ENCODE data around the gene FBXW8.

Gene FBXW8

DNA sequence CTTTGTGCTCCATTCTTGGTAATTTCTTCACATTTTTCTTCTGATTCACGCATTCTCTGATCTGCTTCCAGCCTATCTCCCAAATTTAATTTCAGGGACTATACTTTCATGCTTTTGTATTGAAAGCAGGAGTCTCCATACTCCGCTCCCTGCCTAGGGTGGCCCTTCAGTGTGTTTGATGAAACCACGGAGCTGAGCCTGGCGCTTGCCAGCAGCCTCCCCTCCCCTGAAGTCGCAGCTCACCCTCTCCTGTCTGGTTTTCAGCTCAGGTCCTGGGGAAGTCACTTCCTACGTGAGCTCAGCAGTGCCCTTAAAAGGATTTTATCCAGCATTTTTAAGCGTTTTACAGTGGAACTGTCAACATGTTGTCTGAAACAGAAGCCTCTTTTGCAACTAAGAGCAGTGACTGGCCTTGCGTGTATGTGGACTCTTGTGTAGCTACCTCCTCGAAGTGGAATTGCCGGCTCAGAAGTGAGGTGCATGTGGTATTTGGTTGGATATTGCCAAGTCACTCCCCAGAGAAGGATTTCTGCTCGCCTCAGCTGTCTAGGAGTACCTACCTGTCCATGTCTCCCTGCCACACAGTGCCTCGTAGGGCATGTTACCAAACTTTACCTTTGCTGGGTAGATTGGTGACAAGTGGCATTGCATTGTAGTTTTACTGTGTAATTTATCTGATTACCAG lies 109.9 kb downstream of the FBXW8 start:
- DNase-seq (ENCODE audit: low read depth in 2 of 2) = no peak

DNA sequence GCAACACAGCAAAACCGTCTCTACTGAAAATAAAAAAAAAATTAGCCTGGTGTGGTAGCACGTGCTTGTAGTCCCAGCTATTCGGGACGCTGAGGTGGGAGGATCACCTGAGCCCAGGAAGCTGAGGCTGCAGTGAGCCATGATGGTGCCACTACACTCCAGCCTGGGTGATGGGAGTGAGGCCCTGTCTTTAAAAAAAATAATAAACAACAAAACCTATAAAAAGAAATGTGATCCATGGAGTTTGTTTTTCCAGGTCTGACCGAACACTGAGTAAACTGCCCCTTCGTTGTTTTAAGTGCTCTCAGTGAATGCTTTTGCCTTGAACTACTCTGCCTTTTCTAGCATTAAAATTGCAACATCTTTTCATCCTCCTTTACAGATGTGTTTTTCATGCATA lies 111.7 kb downstream of the FBXW8 start:
- DNase-seq (ENCODE audit: low read depth in 2 of 2) = no peak

DNA sequence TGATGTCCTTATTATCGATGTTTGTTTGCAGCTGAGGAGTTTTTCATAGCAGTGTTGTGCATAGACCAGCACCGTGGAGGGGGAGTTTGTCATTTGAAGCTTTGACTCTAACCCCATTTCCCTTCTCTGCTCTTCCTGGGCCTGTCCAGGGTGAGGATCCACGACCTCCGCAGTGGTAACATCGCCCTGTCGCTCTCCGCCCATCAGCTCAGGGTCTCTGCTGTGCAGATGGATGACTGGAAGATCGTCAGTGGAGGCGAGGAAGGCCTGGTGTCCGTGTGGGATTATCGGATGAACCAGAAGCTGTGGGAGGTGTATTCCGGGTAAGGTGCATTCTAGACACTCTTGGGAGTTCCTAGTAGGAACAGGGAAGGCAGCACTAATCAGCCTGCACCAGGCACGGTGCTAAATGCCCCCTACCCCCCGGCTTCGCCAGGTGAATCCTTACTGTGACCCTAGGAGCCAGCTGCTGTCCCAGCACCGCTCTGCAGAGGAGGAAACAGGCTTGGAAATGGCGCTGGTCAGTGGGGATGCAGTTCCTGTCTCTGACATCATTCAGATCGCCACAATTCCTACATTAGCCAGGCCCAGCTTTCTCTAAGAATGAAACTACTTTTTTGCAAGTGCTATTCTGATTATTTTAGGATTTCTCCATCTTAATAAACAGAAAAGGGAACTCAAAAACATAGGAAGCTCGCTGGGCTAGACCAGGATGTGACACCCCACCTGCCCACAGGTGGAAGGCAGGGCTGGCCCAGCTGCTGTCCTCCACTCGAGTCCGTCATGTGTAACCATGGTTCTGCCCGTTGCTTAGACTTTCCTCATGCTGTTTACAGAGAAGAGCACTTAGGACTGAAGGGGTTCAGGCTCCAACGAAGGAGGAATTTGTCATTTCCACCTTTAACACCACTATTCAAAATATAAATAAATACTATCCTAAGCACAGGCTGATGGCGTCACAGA lies 113.5 kb downstream of the FBXW8 start:
- no peak for DNase-seq (ENCODE audit: low read depth in 2 of 2)

DNA sequence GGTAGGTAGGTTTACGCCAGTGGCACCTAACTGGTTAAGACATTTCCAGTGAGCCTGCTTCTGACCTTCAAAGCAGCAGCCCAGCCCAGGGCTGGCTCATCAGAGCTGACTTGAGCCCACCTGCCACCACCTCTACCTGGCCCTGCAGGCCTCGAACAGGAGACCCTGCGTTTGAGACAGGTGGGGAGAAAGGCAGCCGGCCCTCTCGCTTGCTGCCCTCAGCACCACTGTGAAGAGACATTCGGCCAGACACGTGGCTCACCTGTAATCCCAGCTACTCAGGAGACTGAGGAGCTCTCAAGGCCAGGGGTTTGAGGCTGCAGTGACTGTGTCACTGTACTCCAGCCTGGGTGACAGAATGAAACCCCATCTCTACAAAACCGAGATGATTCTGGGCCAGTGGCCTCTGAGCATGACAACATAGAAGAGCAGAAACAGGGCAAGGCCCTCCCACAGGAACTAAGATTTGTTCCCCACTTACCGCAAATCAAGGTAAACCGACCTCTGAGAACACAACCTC lies 114.3 kb downstream of the FBXW8 start:
- no peak for DNase-seq (ENCODE audit: low read depth in 2 of 2)

DNA sequence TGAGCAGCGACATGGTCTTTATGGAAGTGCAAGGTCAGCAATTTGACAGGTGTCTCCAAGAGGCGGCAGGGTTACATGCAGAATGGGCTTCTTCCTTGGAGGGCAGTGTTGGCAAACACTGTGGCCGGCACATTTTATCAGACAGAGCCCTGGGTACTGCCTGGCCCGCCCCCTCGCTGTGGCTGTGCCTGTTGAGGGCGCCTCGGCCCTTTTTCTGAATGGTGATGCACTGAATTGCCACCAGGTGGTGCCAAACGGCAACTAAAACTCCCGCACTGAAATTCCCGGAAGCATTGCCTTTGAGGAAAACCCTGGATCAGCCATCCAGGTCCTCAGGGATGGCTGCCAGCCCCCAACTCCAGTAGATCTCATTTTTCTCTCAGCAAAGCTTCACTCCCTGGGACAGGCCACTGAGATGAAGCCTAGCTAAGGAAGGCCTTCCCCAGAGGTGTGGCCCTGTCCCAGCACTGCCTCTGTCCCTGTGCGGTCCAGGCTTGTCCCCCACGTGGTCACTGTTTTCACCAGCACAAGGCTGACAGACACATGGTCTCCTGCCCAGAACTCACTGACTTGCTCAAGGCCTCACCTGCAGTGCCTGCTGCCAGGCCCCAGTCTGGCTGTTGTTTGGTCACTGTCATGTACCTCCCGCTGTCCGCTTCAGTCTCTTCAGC lies 114.9 kb downstream of the FBXW8 start:
- DNase-seq (ENCODE audit: low read depth in 2 of 2) = peak in 1 of 2 donors; percentile 6

DNA sequence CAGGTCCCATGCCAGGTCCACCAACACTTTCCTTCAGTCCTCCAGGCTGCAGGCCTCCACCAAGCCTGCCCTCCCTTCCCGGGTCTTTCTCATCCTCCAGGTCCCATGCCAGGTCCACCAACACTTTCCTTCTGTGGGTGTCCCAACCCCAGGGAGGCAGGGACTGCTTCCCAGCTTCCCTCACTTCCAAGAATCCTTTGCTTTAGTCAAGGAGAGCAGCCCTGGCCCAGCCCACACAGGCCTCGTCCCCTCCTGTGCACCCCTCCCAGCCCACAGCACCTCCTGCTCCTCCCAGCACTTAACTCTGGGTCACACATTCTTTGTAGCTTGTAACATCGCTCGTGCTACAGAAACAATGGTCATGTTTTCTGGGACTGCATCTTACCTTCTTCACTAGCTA lies 115.6 kb downstream of the FBXW8 start:
- DNase-seq (ENCODE audit: low read depth in 2 of 2) = no peak

DNA sequence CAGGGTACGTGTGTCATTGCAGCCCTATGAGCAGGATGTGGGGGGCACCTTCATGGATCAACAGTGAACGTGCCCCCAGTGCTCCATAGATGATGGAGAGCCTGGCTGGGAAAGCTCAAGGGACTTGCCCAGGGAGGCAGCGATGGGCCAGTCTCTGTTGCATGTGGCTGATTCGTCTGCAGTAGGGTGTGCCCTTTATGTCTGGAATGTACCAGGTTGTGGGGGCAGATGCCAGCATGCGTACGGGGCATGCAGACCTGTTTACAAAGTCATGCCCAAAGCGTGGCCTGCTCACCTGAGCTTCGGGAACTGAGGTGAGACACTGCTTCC lies 116.1 kb downstream of the FBXW8 start:
- DNase-seq (ENCODE audit: low read depth in 2 of 2) = no peak

DNA sequence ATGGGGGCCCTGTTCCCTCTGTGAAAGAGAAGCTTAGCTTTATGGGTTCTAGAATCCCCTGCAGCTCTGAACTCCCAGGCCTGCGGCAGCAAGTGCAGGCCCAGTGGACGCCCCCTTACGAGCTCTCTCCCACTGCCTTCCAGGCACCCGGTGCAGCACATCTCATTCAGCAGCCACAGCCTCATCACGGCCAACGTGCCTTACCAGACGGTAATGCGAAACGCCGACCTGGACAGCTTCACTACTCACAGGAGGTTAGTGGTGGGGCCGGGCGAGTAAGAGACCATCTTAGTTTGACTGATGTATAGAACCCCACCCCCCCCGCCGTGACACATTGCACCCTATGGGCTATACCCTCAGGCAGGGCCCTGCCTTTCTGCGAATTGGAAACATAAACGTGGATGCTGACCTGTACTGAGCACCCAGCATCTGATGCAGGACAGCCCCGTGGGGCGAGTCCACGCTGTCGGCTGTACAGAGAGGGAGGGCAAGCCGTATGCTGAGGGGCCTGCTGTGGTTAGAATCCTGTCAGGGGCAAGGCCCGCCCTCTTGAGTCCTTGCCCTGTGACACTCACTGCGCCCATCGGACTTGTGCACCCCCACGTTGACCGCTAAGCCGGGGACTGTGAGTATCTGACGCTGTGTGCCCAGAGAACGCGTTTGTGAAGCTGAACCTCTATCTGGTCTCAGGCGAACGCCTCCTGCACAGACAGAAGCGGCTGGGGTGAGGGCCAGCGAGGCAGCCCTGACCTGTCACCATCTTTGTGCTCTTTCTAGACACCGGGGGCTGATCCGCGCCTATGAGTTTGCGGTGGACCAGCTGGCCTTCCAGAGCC lies 116.7 kb downstream of the FBXW8 start:
- DNase-seq (ENCODE audit: low read depth in 2 of 2) = no peak

DNA sequence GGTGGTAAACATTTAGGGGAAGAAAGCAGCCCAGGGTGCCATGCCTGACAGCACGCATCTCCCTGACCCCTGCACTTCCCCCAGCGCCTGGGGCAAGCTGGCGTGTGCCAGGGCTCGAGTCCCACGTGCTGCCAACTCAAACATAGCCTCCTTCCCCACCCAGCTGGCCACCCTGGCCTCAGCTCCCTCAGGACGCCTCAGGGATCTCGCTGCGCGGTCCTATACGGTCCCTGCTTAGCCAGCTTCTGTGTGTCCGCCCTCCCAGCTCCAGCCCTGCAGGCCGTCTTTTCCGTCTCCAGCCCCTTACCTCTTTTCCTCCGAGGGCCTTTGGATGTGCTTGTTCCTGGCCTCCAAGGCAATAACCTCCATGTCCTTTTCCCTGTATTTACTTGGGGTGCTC lies 117.5 kb downstream of the FBXW8 start:
- DNase-seq (ENCODE audit: low read depth in 2 of 2) = no peak

DNA sequence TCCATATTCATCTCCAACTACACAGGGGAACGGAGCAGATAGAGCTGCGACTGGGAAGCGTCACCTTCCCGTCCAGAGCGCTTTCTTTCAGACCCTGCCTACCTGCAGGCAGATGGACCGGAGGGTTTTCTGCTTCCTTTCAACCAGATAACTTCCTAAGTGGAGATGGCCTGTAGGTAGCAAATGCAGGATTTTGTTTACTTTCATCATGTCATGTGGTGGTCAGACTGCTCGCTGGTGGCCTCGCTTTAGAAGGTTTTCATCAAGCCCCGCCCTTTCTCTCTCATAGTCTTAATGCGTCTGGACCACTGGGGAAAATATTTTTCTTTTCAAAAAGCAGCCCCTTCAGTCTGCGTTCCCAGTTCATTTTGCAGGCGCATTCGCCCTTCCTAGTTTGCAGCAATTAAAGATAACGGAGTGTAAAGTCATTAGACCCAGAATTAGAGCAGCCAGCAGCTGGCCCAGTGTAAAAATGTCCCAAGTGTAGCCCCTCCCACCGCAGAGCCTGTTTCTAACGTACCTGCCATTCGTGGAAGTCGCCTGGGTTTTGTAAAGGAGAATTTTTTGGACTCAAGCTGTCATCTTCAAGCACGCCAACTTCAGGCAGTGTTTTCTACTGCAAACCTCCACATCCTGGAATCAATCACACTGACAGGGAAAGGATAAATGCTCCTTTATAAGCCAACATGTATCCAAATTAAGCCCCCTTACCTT lies 119.6 kb downstream of the FBXW8 start:
- DNase-seq (ENCODE audit: low read depth in 2 of 2) = no peak

DNA sequence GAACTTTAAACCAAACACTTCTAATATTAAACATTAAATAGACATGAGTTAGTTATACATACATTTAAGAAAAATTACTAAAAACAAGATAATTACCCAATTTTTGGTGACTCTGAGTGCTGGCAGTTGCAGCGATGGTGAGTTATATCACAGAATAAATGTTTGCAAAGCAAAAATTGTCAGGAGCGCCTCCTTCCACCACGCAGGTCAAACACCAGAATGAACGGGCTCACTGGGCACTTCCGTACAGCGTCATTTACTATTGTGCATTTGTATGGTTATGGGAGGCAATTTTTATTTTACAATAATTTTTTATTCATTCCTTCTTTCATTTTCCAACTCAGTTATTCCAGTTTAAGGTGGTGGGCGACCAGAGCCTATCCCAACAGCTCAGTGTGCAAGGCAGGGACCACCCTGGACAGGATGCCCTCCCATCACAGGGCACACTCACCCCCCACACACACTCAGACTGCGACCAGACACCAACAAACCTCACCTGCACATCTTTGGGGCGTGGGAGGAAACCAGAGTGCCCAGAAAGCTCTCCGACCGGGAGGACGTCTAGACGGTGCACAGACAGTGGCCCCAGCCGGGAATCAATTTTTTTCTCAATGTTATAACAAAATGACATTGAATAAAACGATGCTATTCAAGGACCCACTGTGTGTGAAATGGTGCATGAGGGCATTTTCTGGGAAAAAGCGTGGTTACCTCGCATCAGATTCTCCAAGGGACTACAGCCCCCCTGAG lies 121.3 kb downstream of the FBXW8 start:
- DNase-seq (ENCODE audit: low read depth in 2 of 2) = no peak

DNA sequence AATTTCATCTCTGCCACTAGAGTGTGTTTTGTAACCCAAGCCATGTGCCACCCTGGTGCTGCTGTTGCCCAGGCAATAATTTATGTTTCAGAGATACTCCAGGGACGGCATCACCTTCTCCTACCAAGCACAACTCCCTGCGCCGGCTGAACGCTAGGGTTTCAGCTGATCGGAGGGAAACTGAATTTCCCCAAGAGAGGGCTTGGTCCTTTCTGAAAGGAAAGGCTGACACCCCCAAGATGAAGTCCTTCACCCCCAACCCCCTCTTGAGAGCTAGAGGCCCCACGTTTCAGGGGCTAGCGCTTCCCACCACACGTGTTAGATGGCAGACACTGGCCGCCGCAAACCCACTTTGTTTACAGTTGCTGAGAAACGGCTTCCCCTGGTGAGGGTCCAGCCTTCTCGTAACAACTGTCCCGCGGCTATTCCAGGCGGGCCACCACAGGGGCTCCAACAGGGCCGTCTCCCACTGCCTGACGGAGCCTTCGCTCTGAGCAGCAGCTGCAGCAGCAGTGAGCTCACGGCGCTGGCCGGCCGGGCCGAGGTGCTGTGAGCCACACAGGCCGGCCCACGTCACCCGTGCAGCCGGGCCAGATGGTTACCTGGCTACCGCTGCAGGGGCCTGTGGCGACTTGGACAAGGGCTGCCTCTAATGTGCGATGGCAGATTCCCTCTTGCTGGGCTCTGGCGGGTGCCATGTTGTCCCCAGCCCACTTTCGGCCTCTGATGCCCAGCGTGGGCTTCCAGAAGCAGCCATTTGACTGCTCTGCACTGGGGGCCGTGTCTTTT lies 122.0 kb downstream of the FBXW8 start:
- DNase-seq (ENCODE audit: low read depth in 2 of 2) = no peak

DNA sequence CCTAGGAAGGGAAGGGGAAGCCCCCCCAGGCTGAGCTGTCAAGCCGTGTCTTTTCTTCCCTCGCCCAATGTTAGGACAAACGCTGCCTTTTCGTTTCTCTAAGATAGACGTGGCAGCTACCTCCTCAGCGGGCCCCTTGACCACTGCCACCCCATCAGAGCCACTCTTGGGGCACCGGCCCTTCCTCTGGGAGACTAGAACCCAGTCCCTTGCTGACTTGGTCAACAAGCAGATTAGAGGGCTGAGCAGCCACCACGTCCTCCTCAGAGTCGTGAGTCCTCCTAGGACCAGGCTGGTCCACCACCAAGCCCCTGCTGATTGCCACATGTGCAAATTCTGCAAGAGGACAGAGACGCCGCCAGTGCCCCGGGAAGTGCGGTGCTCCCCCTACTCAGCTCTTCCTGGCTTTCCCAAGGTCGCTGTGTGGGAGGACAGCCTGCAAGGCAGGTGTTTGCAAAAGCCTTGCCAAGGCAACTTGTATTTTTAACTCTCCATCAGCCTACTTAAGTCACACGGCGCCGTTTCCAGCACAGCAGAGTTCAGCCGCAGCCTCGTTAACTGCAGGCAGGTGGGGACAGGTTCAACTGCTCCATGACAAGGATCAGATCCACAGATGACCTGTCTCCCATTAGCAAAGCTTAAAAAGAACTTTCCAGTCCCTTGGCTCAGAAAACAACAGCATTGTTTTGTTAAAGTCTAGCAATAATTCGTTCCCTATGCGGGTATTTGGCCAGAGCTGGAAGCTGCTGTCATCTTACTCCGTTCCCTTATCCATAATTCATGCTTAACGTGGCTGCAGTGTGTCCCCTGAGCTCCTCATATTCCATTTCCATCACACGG lies 122.9 kb downstream of the FBXW8 start:
- DNase-seq (ENCODE audit: low read depth in 2 of 2) = no peak

DNA sequence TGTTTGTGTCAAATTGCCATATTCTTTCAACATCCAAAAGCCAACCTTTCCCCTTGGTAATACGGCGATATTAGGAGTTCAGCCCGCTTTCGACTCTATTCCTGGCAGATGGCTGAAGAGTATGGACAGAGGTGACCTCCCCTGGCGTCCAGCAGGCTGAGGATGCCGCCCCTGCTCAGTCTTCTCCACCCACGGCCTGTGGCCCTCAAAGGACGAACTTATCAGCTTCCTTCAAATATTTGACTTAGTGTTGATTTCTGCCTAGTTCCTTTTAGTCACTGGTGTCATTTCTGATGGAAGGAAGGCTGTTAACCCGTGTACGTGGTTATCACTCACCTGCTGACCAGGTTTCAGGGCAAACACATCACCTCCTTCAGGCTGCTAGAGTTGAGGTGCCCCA lies 123.5 kb downstream of the FBXW8 start:
- no peak for DNase-seq (ENCODE audit: low read depth in 2 of 2)

DNA sequence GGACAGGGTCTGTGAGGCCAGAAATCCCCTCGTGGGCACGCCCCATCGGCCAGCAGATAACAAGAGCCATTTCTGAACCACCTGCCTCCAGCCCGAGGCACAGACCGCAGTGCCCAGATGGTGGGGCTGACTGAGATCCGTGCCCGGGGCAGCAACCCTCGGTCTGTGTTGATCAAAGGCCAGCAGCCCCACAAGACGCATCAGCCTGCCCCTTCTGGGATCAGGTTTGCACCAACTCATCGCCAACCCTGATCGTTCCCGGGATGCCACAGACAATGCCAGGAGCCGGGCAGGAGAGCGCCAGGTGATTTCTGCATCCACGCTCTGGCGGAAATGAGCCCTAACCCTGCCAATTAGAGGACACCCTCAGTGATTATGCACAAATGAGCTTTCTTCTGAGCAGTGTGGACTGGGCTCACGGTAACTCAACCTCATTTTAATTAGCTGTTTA lies 124.0 kb downstream of the FBXW8 start:
- DNase-seq (ENCODE audit: low read depth in 2 of 2) = no peak

DNA sequence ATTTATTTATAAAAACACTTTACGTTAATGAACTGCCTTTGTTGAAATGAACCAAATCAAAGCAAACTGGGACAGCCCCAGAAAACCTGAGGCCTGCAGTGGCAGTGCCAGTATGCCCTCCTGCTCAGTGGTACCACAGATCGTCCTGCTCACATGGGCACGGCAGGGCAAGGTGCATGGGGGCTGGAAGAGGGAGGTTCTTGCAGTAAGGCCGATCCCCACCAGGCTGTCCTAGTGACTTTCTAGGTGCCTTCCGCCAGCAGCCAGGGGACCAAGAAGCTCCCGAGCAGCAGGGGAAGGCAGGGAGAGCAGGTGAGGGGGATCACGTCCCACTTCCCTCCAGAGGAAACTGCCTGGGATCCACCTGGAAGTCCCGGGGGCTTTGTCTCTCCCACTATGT lies 124.5 kb downstream of the FBXW8 start:
- DNase-seq (ENCODE audit: low read depth in 2 of 2) = no peak

DNA sequence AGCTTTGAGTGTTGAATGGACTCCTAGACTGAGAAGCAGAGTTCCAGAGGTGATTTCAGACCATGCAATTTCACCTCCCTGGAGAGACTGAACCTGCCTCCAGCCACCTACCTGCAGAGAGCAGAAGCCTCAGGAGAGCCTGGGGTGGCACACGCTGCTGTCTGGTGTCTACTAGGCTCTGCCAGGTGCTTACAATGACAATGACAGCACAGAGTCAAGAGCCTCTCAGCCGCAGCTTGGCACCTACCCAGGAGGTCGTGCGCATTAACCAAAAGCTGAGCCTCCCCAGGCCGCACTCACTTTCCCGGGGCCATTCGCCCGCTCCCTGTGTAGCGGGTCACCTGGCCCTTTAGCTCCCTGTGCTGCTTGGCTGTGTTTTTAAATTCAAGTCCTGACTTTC lies 125.3 kb downstream of the FBXW8 start:
- no peak for DNase-seq (ENCODE audit: low read depth in 2 of 2)

DNA sequence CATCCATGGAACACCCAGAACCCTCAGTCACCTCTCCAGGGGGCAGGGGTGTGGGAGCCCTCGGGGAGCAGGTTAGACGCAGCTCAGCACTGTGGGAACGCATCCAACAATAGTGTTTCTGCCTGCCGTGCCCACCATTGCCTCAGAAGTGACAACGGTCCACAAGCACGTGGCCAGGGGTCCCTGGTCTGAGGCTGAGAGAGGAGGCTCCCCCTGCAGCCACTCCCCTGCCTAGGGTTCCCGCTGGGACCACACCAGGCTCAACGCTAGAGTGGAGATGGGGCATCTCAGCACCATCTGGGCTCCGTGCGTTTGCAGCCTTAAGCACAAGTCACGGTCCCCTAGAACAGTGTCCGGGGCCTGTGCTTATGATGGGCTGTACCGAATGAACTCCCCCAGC lies 125.8 kb downstream of the FBXW8 start:
- DNase-seq (ENCODE audit: low read depth in 2 of 2) = no peak
